GM18873 (cell line): ENCODE data around the gene ATP2B2.
"Not testable (repeated sequence)": the region's sequence is repeated elsewhere in the genome, so short reads cannot be mapped to it uniquely, and the experiment has no call there.

Experiments used
- ATAC-seq: cut with Tn5 transposase; IDR thresholded peaks from one replicate; pipeline ENCODE4 v1.9.1; 2021; ENCODE audit warnings: mild to moderate bottlenecking, moderate library complexity, moderate number of reproducible peaks; ENCODE audit not compliant: unreplicated experiment, low FRiP score

Gene ATP2B2

DNA sequence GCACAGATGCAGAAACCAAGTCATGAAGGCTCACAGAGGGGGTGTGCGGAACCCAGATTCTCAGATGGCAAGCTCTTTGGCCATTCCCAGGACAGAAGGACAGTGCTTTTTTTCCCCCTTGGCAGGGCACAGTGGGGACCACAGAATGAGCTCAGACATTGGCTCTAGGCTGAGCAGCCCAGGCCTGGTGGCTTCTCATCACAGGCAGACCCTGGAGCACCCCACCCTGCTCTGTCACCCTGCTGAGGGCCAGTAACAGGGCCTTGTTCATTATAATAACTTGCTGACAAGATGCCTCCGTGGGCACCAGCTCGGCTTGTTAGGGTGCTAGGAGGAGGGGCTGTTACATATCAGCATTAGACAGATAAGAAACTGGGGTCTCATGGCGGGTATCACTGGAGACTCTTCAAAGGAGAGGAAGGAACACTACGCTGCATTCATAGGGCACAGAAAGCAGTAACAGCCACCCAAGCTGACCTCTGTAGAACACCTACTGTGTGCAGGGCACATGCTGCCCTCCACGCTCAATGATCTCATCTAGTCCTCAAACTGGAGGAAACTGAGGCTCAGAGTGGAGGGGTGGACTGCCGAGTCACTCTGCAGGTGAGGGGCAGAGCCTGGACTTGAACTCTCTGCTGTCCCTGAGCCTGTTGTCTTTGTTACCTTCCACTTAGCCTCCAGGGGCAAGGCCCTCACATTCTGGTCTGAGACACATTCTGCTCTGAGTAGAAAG lies 114.6 kb downstream of the ATP2B2 start:
- ATAC-seq = no peak

GRCh38 chr3:10389995-10390394 lies 115.4 kb downstream of the ATP2B2 start:
- ATAC-seq = peak; percentile 46

DNA sequence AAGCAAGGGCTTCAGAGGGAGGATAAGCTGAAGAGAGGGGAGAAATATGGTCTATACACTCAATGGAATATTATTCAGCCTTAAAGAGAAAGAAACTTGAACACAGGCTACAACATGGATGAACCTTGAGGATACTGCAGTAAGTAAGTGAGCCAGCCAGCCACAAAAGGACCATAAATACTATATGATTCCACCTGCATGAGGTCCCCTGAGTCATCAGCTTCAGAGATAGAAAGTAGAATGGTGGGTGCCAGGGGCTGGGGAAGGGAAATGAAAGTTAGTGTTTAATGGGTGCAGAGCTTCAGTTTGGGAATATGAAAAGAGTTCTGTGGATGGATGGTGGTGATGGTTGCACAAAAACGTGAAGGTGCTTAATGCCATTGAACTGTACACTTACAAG lies 116.0 kb downstream of the ATP2B2 start:
- no peak for ATAC-seq

DNA sequence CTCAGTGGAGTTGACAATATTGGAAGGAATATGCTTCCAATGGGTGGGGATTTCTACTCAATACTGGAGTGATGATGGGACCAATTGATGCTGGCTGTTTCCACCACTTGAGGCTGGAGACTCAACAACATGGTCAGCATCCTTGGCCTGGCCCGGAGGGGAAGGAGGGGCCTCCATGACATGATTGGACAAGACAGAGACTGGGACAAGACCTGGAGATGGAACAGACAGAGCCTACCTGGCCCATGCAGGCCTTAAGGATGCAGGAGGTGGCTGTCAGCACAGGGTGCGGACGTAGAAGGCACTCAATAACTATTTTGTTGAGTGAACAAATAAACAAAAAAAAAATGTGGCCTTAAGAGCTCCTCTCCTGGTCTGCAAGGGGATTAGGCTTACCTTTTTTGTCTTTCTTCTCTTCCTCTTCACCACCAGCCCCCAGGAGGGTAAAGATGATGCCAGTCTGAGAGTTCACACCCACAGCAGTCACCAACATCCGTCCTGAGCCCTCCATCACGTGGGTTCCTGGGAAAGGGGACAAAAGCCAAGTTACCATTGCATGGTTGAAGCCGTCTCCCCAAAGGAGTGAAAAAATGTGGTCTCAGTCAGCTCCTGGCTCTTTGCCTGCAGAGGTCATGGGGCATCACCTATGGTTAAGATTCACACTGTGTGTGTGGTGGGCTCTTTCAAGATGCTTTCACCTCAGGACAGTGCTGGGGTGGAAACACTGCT lies 117.3 kb downstream of the ATP2B2 start:
- no peak for ATAC-seq

DNA sequence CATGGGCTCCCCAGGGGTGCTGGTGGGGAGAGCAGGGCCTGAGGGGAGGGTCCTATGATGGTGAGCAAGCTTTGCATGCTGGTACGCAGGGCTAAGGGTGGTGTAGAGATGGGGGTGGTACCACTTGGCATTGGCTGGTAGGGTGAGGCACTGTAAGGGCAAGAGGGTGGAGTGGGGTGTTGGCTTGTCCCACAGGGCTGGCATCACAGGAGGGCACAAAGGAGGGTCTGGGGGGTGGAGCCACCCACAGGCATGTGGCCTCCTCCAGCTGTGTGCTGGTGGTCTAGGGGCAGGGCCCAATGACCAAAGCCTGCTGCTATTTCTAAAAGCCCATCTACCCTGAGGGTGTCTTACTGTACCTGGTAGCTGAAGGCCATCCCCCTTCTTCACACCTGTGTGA lies 119.3 kb downstream of the ATP2B2 start:
- ATAC-seq = no peak

GRCh38 chr3:10384541-10385360 lies 120.6 kb downstream of the ATP2B2 start:
- ATAC-seq = no peak

GRCh38 chr3:10383850-10384248 lies 121.5 kb downstream of the ATP2B2 start:
- ATAC-seq = no peak

DNA sequence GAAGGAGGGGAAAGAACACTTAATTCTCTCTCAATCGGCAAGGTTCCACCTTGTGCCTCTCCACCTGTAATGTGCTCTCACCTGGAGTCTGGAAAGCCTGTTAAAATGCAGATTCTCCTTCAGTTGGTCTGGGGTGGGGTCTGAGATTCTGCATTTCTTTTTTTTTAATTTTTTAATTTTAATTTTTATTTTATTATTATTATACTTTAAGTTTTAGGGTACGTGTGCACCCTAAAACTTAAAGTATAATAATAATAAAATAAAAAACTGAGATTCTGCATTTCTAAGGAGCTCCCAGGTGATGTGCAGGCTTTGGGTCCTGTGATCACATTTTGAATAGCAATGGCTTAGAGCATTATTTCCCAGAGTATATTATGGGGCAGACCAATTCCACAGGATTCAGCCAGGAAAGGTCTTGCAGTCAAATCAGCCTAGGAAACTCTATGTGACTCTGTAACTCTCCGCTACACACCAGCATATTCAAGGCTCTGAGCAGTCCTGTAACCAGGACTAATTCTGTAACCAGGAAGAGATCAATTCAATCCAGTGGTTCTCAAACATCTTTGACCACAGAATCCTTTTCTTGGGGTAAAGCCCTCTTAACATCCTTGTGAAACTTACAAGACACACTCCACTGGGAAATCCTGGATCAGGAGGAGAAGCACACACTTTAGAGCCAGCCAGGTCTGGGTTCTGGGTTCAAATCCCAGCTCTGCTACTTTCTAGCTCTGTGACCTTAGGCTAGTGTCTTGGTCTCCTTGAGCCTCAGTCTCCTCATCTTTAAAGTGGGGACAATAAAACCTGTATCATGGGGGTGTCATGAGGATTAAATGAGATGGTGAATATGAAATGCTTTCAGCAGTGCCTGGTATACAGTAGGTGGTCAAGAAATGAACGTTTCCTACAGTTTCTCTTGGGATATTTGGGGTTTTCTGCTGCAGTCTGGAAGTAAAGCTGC lies 122.2 kb downstream of the ATP2B2 start:
- ATAC-seq = no peak

GRCh38 chr3:10382445-10382844 lies 122.9 kb downstream of the ATP2B2 start:
- ATAC-seq = not testable (repeated sequence)

- ATAC-seq = no peak
These were observed 124.0 kb downstream of the ATP2B2 start for GRCh38 chr3:10381336-10381735.

- ATAC-seq = no peak
These were observed 124.5 kb downstream of the ATP2B2 start for GRCh38 chr3:10380906-10381305.

DNA sequence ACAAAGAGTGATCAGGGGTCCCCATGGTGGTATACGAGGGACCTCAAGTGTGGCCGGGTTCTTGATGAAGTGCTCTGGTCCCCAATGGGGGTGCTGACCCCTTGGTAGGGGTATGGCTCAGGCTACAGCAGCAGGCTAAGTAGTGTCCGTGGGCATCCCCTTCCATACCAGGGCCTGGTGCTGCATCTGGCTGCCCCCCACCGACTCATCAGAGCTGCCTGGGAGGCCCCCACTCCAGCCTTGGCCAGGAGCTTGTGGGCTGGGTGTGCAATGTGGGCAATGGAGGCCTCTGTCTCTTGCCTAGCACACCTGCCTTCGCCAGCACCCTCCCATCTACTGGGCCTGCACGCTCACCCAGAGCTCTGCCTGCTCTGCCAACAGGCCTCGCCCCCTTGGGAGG lies 125.4 kb downstream of the ATP2B2 start:
- ATAC-seq = no peak

GRCh38 chr3:10379161-10379560 lies 126.2 kb downstream of the ATP2B2 start:
- no peak for ATAC-seq

DNA sequence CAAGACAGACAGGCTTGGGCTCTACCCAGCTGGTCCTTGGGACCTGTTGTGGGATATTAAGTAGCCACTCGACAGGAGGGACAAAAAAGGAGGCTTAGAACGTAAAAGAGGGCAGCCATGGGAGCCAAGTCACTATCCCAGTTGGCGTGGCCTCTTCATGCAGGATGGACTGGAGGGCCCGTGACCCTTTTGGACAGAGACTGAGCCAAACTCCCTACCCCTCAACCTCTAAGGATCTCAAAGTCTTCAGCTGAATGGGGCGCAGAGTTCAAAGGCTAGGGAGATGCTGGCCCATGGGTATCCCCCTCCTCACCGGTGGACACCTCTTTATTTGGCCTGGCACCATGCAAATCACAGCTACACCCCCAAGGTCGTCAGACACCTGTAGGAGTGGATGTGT lies 126.6 kb downstream of the ATP2B2 start:
- ATAC-seq = no peak

DNA sequence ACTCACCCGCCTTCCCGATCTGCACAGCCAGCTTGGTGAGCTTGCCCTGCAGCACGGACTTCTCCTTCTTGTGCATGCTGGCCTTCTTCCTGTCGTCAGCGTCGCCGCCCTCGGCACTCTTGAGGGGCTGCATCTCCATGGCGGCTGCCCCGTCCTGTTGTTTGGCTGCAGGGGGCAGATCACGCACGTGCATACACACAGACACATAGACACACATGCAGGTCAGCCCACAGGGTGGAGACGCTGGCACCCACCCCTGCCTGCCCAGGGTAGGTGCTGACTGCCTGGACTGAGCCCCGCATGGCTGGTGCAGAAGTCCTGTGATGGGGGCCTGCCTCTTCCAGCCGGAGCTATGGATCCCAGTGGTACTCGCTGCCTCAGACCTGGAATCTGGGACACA lies 127.1 kb downstream of the ATP2B2 start:
- ATAC-seq = no peak

DNA sequence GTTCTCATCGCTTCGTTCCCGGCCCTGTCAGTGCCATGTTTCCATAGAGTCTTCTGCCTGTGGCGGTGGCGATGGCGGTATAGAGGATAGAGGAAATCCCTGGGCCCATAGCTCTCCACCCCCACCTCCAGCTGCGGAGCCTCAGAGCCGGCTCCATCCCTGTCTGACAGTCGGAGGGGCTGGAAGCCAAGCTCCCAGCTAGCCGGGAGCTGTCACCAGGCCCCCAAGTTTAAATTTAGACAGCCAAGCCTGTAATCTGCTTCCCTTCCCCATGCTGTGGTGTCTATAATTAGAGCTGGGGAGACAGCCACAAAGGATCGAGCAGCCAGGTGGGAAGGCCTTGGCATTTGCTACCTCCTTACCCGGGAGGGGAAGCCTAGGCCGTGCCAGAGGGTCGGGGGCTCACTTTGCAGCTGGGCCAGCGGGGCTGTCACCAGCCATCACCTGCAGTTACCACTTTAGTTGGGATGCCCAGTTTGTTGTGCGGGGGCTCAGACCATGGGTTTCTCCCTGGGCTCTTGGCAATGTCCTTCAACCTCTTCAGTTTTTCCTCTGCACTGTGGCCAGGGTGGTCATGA lies 128.1 kb downstream of the ATP2B2 start:
- ATAC-seq = no peak

GRCh38 chr3:10376353-10376752 lies 129.0 kb downstream of the ATP2B2 start:
- no peak for ATAC-seq

DNA sequence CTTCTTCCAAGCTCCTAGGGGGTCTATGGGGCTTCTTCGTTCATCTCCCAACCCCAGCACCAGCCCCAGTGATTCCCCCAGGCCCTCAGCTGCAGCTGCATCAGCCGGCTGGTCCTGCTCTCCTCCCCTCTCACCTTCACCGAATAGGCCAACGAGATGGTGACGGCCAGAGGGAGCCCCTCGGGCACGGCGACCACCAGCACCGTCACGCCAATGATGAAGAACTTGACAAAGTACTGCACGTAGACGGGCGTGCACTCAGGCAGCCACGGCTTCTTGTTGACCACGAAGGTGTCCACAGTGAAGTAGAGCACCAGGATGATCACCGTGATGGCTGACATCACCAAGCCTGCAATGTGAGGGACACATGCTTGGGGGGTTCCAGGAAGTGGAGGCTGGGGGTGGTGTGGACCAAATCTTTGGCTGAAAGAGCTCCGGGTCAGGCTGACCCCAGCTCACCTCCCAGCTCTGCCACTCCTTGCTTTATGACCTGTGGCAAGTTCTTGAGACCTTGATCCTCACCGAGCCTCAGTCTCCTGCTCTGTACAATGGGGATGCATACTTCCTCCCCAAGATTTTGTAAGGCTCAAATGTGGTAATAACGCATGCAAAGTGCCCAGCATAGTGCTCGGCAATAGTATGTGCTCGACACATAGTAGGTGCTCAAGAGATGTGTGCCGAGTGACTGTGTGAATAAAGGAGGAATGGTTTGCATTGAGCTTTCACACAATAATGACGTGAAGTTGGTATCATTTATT lies 129.9 kb downstream of the ATP2B2 start:
- no peak for ATAC-seq

DNA sequence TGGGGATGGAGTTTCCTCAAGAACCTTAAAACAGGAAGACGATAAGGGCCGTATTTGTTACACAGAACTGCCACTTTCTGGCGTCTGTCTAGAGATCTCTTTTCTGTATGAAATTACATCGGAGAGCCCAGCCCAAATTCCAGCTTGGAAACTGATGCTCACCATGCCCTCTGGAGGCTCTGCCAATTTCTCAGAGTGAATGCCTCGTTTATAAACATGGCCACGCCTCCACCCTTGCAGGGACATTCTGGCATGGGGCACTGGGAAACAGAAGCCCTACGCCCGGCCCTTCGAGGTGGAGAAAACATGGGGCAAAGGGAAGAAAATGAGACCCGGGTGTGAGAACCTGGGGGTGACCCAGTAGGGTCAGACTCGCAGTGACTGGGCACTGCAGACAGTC lies 131.1 kb downstream of the ATP2B2 start:
- no peak for ATAC-seq
